ENCODE data around the gene MEGF8. TPM values are rescaled to one million over a fixed set of nuclear protein-coding genes. Genes with fewer than 3 reads are reported as not detected.

Gene MEGF8, protein sequence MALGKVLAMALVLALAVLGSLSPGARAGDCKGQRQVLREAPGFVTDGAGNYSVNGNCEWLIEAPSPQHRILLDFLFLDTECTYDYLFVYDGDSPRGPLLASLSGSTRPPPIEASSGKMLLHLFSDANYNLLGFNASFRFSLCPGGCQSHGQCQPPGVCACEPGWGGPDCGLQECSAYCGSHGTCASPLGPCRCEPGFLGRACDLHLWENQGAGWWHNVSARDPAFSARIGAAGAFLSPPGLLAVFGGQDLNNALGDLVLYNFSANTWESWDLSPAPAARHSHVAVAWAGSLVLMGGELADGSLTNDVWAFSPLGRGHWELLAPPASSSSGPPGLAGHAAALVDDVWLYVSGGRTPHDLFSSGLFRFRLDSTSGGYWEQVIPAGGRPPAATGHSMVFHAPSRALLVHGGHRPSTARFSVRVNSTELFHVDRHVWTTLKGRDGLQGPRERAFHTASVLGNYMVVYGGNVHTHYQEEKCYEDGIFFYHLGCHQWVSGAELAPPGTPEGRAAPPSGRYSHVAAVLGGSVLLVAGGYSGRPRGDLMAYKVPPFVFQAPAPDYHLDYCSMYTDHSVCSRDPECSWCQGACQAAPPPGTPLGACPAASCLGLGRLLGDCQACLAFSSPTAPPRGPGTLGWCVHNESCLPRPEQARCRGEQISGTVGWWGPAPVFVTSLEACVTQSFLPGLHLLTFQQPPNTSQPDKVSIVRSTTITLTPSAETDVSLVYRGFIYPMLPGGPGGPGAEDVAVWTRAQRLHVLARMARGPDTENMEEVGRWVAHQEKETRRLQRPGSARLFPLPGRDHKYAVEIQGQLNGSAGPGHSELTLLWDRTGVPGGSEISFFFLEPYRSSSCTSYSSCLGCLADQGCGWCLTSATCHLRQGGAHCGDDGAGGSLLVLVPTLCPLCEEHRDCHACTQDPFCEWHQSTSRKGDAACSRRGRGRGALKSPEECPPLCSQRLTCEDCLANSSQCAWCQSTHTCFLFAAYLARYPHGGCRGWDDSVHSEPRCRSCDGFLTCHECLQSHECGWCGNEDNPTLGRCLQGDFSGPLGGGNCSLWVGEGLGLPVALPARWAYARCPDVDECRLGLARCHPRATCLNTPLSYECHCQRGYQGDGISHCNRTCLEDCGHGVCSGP (N-terminal part only)
- 15.7 and 24.2 TPM in 2 replicates for total RNA-seq

DNA sequence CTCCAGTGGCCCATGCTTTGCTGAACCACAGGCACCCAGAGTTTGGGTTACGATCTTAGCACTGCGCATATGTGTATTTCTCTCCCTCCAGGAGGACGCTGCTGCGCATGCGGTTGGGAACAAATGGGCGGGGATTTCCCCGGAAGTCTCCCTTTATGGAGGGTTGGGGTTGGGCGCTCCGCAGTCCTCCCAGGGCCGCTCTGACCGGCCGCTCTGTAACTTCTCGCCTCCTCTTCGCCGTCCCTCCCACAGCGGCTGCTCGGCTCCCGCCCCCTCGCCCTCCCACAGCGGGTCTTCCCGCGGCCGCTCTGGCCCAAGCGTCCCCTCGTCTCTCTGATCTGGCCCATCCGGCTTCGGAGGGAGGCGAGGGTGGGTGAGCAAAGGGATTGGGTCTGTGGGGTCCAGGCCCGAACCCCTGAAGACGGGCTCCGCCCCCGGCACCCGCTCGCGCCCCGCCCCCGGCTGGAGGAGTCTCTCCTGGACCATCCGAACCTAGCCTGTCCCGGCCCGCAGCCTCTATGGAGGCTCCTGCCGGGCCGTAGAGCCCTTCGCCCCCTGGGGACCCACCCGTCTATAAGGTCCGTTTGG is at the start of gene MEGF8:
TSS of gene MEGF8 (plus strand) at position 328 of the 588 bp plus-strand sequence. CDS start 609 bp downstream, outside the sequence.

DNA sequence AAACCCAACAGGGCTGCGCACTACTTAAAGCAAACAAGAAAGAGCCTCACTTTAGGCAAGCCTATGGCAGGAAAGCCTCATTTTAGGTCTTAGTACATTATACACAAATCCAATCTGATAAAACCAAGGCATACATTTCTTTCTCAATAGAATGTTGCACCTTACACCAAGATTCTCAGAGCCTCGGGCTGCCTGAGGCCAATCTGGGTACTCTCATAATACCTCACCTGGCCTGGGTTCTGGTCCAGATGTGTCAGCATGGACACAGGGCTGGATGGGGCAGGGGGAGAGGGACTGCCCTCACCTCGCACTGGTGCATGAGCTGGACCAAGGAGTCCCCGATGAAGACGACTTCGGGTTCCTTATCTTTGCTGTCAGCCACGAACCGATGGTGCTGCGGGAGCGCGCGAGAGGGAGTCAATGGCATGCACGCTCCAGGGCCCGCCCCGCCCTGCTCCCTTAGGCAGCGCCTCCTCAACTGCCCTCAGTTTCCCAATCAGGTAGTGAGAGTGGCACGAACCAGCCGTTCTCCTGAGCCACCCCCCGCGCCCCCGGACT is 23.7 kb upstream of the MEGF8 start, which contains the start of gene PRR19:
TSS of gene PRR19 (plus strand) at position 487 of the 558 bp plus-strand sequence. CDS start 7,453 bp downstream, outside the sequence.

DNA sequence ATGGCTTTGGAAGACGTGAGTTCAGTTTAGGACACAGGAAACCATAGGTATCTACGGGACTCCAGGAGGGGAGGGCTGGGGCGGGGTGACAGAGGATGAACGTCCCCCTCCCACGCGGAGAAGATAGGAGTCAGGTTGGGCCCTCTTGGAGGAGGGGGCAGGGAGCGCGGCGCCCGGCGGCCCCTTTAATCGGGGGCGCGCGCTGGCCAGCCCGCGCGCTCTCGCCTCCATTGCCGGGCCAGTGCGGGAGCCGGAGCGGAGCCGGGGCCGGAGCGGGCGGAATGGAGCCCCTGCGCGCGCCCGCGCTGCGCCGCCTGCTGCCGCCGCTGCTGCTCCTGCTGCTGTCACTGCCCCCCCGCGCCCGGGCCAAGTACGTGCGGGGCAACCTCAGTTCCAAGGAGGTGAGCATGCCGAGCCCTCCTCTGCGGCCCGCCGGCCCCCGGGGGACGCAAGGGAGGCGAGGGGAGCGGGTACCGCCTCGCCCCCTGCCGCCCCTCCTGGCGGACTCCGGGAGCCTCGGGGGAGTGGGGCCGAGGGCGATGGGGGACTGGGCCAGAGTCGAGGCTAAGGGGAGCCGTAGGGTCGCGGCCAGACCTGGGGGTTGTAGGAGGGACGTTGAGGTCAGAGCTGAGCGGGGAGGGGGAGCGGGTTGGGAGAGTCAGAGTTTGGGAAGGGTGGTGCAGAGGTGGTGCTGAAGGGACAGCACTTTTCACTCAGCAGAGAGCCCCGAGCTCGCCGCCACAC is 12.2 kb upstream of the MEGF8 start, which contains the start of gene TMEM145:
TSS of gene TMEM145 (plus strand) at position 214 of the 744 bp plus-strand sequence. CDS start at position 282, 68 bp downstream.

DNA sequence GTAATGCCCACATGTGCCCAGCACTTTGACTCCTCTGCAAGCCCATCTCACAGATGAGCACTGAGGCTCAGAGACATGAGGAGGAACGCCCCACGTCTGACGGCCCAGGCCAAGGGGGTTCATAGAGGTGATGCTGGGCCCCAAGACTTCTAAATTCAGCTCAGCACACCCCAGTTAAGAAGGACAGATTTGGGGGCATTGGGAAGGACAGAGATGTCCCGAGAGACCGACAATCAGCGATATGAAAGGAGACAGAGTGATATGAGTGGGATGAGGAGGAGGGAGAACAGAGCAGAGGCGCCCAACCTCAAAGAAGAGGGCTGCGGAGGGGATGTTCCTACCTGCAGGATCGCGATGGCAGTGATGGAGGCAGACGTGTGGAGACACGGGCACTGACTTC is 64.5 kb downstream of the MEGF8 start, which contains the start of gene CNFN:
TSS of gene CNFN (minus strand) at position 399 of the 400 bp plus-strand sequence. CDS start 1,260 bp downstream, outside the sequence.

DNA sequence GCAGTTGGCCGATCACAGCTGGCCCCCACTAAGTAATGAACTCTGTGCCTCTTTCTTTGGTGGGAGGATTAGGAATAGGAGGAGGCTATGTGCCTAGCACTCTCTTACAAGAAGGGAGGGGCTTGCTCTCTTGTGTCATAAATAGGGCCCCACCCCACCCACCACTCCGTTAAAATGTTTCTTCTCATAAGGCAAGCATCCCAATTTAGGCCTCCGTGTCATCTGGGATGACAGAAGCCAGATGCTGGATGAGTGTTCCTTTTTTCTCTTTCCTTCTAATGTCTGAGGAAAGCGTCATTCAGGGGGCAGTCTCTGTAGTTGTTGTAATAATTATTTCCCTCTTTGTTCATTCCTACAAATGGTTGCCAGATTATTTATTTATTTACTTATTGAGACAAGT is 101.9 kb downstream of the MEGF8 start, which contains the start of gene LIPE:
TSS of gene LIPE (minus strand) at position 76 of the 400 bp plus-strand sequence. CDS start 239 bp downstream, outside the sequence.

Other genes starting within 250 kb of the MEGF8 start
- gene ZNF574, start 249.5 kb upstream of the MEGF8 start, total RNA-seq = 7.6 and 12.7 TPM in 2 replicates
- 0.19 and 0.56 TPM in 2 replicates for gene POU2F2, start 193.2 kb upstream of the MEGF8 start, total RNA-seq
- gene DEDD2, start 108.0 kb upstream of the MEGF8 start, total RNA-seq = 18.2 and 26.5 TPM in 2 replicates
- gene ZNF526, start 105.3 kb upstream of the MEGF8 start, total RNA-seq = 7.6 and 10.4 TPM in 2 replicates
- gene GSK3A, start 83.0 kb upstream of the MEGF8 start, total RNA-seq = 9.9 and 15.1 TPM in 2 replicates
- 18.6 and 23.2 TPM in 2 replicates for gene ERF, start 70.5 kb upstream of the MEGF8 start, total RNA-seq
- 14.2 and 17.2 TPM in 2 replicates for gene CIC, start 56.4 kb upstream of the MEGF8 start, total RNA-seq
- gene PRR19, start 23.5 kb upstream of the MEGF8 start, total RNA-seq = 0.19 and 0.28 TPM in 2 replicates
- 6.2 and 26.1 TPM in 2 replicates for gene PAFAH1B3, start 23.0 kb upstream of the MEGF8 start, total RNA-seq
- under 0.01 TPM in 1 of 2 replicates, not detected in the other for gene TMEM145, start 12.3 kb upstream of the MEGF8 start, total RNA-seq
- not detected in 2 replicates for gene CNFN, start 64.7 kb downstream of the MEGF8 start, total RNA-seq
- gene LIPE, start 101.8 kb downstream of the MEGF8 start, total RNA-seq = 1.4 and 4.2 TPM in 2 replicates
- not detected in 2 replicates for gene CXCL17, start 117.3 kb downstream of the MEGF8 start, total RNA-seq
- not detected in 2 replicates for gene CEACAM1, start 202.8 kb downstream of the MEGF8 start, total RNA-seq